Urothelium cell line (cell line): ENCODE measurements around the gene PVALB.

Experiments used
- DNase-seq: peaks from one replicate; pipeline ENCODE4 v3.0.0; 2011; ENCODE audit warnings: low spot score, mixed read lengths
- FAIRE-seq: peaks from 2 replicates; lab custom pipeline; 2011; peaks lifted over from hg19 to GRCh38; lab: Jason Lieb, UNC

The PVALB gene

DNA sequence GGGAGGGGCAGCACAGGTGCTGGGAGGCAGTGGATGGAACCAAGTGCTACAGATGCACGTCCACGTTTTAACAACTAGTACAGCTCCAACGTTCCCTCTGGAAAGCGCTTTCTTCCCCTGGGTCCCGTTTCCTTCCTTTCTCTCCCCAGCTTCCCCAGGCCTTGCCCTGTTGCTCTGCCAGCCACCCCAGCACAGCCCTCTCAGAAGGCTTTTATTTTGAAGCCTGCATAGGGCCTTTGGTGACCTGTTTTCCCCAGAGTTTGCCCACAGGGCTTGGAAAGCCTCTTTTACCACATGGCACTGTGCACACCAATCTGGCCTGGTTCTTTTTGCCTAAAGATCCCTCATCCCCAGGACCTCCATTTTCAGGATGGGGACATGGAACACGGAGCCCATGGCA lies 30.1 kb upstream of the PVALB start:
- no peak for DNase-seq

DNA sequence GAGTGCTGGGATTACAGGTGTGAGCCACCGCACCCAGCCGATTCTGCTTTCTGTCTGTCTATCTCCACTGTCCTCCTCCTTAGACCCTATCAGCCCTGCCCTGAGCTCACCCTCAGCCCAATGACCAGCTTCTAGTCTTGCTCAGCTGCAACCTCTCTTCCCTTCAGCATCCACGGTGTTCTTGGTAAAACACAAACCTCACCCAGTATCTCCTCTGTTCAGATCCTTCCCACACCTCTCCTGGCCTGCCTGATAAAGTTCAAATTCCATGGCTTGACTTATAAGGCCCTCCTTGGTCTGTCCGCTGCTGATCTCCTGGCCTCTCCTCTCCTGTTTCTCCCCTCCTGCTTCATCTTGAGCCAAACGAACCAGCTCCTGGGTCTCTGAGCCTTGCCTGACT lies 29.4 kb upstream of the PVALB start:
- no peak for DNase-seq
- peak; percentile 32 for FAIRE-seq

More for the DNA sequence above, 30.1 kb upstream of the PVALB start:
- FAIRE-seq, result no peak

DNA sequence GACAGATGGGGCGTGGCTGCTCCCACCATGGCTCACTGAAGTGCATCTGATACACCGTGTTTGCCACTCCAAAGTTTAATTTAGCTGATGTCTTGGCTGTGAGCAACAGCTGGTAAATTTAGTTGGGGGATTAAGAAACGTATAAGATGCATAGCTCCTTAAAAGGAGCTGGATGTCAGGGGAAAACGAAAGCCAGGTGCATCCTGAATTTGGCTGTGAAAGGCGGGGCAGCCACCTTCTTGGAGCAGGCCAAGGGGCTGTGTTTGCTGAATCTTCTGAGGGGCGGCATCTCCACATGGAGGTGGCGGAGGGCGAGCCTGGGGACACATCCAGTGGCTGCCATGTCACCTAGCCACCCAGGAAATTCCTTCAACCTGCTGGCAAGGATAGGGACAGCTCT lies 23.3 kb upstream of the PVALB start:
- no peak for DNase-seq
- FAIRE-seq, result peak; percentile 37

DNA sequence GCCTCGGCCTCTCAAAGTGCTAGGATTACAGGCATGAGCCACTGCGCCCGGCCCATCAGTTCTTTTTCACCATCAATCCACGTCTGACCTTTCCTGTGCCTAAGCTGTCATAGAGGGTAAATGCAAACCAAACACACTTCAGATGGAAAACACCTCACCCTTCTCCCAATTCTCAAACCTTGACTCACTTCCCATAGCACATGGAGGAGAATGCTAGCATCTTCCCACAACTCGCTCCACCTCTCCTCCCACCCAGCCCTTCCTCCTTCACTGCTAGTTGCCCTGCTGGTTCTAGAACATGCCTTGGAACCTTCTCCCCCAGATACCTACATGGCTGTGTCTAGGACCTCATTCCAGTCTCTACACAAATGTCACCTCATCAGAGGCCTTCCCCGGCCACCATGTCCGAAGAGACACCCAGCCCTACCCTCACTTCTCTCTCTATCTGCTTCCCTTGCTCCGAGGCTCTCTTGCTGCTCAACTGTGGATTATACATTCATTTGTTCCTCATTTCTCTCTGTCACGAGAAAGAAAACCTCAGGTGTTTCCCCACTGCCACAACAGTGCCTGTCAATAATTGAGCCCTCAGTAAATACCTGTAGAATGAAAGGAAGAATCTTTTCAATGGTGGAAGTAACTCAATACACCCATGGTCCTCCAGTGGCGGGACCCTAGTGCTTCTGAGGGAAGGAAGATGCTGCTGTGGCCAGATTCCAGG lies 22.7 kb upstream of the PVALB start:
- FAIRE-seq (peak; percentile 76), DNase-seq (peak; percentile 68)

DNA sequence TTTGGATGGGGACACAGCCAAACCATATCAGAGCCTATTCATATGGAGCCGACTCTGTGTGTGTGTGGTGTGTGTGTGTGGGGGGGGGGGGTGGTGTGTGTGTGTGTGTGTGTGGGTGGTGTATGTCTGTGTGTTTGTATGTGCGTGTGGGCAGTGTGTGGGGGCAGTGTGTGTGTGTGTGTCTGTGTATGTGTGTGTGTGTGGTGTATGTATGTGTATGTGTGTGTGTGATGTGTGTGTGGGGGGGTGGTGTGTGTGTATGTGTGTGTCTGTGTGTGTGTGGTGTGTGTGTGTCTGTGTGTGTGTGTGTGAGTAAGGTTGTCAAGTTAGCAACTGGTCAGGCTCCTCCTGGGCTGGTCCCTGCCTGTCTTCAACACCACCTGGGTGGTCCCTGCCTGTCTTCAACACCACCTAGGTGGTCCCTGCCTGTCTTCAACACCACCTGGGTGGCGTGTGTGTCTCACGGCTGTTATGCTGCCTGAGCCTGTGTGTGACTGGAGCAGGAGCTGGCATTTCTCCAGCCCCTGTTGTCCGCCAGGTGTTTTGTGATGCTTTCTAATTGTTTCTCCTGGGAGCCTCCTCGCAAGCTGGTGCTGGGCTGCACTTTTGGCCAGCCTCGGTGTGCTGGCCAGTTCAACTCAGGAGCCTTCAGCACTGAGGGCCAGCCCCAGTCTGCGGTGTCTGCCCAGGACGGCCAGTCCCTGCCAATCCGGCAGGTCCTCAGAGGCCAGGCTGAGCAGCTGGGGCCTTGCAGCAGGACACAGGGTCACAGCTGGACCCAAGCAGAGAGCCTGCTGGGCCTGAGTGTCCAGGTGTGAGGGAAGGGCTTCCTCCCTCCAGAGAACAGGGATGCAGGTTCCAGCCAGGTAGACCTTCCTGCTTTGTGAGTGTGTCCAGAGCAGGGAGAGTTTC lies 21.5 kb upstream of the PVALB start:
- peak; percentile 100 for FAIRE-seq
- no peak for DNase-seq

DNA sequence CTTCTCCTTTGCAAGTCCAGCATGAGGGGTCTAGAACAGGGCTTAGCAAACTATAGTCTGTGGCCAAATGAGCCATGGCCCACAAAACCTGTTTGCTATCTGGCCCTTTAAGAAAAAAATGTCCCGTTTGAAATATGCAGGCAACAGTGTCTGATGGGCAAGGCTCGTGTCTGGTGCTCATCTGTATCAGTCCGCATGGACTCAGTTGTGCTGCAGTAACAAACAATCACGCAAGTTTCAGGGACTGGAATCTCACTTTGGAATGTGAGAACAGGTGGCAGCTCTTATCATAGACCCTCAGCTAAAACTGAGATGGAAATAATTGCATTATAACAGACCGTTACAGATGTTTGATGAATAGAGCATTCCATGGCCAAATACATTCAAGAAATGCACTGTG lies 19.1 kb upstream of the PVALB start:
- no peak for DNase-seq
- no peak for FAIRE-seq

DNA sequence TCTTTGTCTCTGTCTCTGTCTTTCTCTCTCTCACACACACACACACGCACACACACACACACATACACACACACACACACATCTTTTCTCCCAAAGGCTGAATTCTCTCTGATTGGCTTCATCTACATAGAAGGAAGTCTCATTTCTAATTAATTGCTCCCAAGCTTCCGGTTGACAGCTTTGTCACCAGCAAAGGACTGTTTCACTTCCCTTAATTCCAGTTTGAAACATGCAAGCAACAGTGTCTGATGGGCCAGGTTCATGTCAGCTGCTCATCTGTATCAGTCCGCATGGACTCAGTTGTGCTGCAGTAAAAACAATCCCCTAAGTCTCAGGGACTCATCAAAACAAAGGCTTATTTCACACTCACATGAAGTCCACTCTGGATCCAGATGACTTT lies 16.2 kb upstream of the PVALB start:
- FAIRE-seq, result no peak
- no peak for DNase-seq

DNA sequence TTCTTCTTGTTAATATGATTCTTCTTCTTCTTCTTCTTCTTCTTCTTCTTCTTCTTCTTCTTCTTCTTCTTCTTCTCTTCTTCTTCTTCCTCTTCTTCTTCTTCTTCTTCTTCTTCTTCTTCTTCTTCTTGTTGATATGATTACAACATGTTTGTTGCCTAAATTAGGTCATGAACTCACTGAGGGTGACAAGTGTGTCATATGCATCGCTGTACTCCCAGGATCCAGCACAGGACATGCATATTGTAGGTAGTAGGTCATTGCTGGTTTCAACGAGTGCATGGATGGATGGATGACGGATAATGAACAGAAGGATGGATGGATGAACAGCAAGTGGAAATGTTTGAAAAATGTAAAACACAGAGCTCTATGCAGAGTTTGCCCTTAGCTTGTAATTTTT lies 14.9 kb upstream of the PVALB start:
- FAIRE-seq, result peak; percentile 23
- no peak for DNase-seq

DNA sequence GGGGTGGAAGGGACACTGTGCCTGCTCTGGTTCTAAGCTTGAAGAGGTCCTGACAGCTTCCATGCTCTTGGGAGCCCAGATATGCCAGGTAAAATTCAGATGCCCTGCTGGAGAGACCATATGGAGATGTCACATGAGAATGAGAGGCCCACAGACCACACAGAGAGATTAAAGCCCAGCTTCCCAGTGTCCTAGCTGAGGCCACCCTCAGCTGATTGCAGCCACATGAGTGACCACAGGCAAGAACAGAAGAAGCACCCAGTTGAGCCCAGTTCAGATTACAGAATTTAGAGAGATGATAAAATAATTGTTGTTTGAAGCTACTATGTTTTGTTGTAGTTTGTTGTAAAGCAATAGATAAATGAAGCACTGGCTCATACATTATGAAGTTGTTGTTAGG lies 14.4 kb upstream of the PVALB start:
- DNase-seq, result no peak
- no peak for FAIRE-seq

DNA sequence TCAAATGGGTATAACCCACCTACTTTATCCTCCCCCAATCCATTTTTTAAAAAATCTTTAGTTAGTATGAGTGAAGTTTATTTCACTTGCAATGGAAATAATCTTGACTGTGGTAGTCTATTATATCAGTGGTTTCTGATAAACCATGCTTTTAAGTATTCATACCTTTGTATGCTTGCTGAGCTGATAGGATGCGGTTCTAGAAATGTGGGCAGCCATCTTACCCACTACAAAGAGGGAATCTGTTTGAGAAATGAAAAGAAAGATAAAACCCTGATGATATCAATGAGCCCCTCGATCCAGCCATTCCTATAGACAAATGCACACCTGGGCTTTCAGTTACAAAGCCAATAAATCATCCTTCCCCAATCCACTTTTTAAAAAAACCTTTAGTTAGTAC lies 13.8 kb upstream of the PVALB start:
- FAIRE-seq, result no peak
- DNase-seq, result no peak

DNA sequence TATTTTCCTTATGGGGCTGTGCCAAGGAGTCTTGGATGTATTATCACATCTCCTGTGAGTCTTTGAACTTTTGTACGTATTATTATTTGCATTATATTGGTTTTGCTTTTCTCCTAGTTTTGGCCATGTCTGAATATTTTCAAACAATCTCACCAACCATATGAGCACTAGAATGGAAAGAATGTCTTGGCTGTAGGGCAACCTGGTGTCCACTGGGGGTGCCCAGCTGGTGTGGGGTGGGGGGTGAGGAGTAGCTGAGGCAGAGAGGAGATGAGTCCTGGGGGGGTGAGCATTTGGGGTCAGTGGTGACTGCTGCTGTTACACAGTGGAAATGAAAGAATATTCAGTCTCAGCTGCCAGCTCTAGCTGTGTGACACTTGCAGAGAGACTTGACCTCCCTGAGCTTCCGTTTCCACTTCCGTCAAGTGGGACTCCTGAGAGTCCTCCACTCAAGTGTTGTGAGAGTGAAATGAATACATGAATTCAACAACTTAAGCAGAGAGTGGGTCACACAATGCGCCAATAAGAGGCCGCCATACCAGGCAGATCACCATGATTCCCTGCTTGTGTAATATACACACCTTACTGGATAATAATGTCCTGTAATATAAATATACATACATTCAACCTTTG lies 12.7 kb upstream of the PVALB start:
- no peak for FAIRE-seq
- no peak for DNase-seq

DNA sequence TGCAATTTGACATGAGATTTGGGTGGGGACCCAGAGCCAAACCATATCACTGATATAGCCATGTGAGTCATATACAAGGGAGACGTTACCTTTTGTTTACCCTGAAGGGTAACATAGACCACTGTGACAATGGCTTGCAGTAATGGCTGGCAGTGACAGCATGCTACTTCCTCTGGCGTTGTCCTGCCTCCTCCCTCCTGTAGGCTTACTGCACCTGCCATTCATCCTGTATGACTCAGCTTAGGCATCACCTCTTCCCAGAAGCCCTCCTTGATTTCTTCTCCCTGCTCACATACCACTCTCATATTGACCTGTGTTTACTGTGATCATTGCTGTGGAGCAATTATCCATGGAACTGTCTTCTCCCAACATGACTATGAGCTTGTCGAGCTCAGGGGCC lies 12.0 kb upstream of the PVALB start:
- DNase-seq (no peak), FAIRE-seq (peak; percentile 56)

DNA sequence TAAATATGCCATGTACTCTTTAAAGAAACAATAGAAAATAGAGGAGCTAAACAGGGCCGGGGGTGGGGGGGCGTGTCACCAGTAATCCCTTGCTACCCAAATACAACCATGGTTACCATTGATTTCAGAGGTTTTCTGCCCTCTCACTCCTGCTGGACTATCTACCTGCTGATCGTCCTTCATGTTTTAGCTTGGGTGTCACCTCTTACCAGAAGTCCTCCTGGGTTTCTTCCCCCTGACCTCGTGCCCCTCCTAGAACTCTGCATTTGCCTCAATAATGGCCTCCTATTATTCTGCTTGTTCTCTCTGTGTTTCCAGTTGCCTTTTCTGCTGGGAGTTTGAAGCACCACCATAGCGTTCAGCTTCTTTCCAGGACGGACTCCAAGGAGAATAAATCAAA lies 9.4 kb upstream of the PVALB start:
- no peak for FAIRE-seq
- no peak for DNase-seq

DNA sequence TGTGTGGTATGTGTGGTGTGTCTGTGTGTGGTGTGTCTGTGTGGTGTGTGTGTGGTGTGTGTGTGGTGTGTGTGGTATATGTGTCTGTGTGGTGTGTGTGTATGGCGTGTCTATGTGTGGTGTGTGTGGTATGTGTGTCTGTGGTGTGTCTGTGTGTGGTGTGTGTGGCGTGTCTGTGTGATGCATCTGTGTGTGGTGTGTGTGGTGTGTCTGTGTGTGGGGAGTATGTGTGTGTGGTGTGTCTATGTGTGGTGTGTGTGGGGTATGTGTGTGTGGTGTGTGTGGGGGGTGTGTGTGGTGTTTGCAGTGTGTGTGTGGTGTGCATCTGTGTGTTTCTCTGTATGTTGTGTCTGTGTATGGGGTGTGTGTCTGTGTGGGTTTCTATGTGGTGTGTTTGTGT lies 7.8 kb upstream of the PVALB start:
- DNase-seq (no peak), FAIRE-seq (peak; percentile 100)

DNA sequence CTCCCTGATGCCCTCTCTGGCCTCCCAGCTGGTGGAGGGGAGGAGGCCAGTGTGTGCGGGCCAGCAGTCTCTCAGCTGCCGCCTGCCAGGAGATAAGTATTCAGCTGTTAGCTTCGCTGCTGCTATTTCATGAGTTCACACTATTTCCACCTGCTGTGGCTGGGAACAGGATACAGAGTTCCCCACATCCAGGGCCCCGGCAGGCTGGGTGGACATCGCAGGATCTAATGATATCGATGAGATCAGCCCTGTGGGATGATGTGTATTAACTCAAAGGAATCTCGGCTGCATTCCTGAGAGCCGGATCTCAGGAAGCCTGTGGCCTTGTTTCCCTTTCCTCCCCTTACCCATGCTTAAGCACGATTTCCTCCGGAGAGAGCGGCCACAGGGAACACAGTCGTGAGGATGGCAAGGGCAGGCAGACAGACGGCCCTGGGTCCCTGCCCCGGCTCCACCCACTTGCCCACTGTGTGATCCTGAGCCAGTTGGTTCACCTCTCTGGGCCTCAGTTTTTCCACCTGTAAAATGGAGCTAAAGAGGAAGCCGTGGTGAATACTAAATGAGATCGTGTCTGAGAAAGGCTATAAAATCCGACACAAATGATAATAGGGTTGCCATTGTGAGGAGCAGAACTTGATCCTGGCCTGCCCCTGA lies 6.5 kb upstream of the PVALB start:
- DNase-seq (peak; percentile 71), FAIRE-seq (peak; percentile 87)

DNA sequence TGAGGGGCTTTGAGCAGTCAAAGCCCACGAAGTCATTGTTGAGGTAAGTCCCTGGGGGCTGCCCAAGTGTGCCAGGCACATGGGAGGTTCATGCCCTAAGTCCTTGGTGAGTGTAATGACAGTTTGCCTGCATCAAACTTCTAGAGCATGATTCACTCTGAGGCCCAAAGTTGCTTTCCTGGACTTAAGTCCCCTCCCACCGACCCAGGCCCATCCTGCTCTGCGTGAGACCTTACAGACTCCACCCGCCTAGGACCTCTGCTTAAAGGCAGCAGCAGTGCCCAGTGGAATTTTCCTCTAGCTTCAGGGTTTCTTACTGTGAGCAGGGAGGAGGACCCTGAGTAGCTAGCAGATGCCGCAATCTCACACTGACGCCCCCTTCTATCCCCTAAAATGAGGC lies 5.7 kb upstream of the PVALB start:
- DNase-seq (no peak), FAIRE-seq (no peak)

DNA sequence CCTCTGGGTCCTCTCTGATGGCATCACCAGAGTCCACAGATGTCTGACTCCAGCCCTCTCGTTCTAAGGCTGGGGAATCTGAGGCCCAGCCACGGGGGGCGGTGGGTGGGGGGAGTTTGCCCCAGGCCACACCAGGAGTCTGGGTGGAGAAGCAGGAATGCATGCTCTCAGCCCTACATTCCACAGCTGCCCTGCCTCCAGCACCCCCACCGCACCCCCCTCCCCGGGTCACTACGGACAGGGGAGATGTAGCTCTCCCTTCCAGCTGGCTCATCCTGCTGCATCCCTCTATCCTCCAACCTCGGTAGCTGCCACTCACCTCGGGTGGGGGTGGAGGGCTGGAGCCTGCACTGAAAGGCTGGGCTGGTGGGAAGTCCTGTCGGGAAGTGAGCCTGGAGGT lies 2.3 kb upstream of the PVALB start:
- FAIRE-seq, result peak; percentile 89

DNA sequence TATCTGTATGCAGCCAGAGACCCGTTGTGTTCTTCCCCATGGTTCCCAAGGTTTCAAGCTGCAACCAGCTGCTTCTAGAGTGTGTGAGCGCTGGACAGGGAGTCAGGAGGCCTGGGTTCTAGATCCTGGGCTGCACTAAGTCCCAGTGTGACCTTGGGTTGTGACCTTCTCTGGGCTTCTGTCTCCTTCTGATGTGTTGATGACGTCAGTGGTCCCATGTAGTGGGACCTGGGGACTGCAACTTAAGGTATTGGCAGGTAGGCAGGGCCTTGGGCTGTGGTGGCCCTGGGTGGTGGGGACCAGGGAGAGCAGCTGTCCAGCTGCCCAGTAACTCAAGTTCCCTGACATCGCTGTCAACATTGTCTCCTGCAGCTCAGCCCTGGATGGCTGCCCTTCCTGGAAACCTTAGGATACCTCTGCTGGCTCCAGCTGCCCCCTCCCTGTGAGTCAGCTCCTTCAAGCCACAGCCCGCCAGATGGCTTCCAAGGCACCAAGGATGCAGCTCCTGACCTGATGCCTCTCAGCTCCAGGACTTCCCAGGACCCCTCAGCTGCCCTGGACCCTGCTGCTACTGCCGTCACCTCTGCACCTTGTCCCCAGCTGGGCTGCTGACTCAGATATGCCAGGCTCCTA lies 1.3 kb upstream of the PVALB start:
- DNase-seq (peak; percentile 75), FAIRE-seq (peak; percentile 48)

More for the DNA sequence above, 2.3 kb upstream of the PVALB start:
- peak; percentile 53 for DNase-seq

DNA sequence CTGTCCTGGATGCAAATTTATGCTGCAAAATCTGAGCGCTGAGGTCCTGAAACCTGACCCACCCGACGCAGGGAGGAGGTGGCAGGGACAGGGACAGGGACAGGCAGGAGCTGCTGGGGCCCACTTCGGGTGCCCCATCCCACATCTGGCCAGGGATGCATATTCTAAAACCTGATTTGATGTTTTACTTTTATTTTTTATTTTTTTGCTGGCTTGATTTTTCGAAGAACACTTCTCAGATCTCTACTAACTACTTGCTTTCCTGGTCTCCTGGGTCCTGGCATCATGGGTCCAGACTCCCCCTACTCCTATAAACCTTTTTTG lies 652 bp upstream of the PVALB start:
- DNase-seq (no peak), FAIRE-seq (no peak)

DNA sequence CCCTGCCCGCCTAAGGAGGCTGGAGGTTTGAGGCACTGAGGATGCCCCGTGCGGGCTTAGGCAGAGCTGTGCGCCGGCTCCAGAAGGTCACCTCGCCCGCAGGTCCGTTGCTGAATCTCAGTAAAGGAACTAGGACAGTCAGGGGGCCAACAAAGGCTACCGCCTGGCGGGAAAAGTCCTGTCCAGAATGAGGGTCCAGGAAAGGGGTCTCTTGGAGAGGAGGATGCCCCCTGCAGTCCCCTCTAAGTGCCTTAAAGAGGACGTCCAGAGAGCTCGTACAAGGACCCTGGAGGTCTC lies 548 bp downstream of the PVALB start:
- FAIRE-seq, result no peak
- DNase-seq, result no peak
